ENCODE measurements around the gene KDM2B.

Gene KDM2B

GRCh38 chr12:121404734-121405133, 176.1 kb downstream of the KDM2B start:
- peak overlapping the region; percentile 54 for H3K27ac ChIP-seq
- TF ChIP-seq ZFX (IDR thresholded peaks at IDR 0.05; ENCODE audit: borderline replicate concordance), result no peak
- TF ChIP-seq CTCF (IDR thresholded peaks at IDR 0.05), result no peak

GRCh38 chr12:121403721-121404120, 177.1 kb downstream of the KDM2B start:
- no peak for TF ChIP-seq ZFX (IDR thresholded peaks at IDR 0.05; ENCODE audit: borderline replicate concordance)
- no peak for TF ChIP-seq CTCF (IDR thresholded peaks at IDR 0.05)
- H3K27ac ChIP-seq, result peak overlapping the region; percentile 54

- H3K27ac ChIP-seq, result peak overlapping the region; percentile 90
- TF ChIP-seq ZFX (IDR thresholded peaks at IDR 0.05; ENCODE audit: borderline replicate concordance) (no peak), CTCF (IDR thresholded peaks at IDR 0.05) (no peak; the same call in 1 of the 2 replicates)
Observed at GRCh38 chr12:121400332-121401139, 180.3 kb downstream of the KDM2B start.

- TF ChIP-seq ZFX (IDR thresholded peaks at IDR 0.05; ENCODE audit: borderline replicate concordance), result no peak
- no peak for TF ChIP-seq CTCF (IDR thresholded peaks at IDR 0.05)
- peak within 1 kb of the TSS; percentile 90 for H3K27ac ChIP-seq
Observed at GRCh38 chr12:121399391-121400331, 181.2 kb downstream of the KDM2B start, which contains the start of gene RNF34. Gene RNF34, plus strand, starts transcription at chr12:121400118. Its CDS starts 95 bp downstream, at chr12:121400213.

GRCh38 chr12:121398355-121398754, 182.5 kb downstream of the KDM2B start:
- TF ChIP-seq ZFX (IDR thresholded peaks at IDR 0.05; ENCODE audit: borderline replicate concordance) (no peak), CTCF (IDR thresholded peaks at IDR 0.05) (no peak)
- H3K27ac ChIP-seq, result no peak overlapping the region; the same call in 1 of the 2 replicates

GRCh38 chr12:121397521-121397920, 183.3 kb downstream of the KDM2B start:
- no peak overlapping the region for H3K27ac ChIP-seq
- TF ChIP-seq CTCF (IDR thresholded peaks at IDR 0.05), result no peak
- TF ChIP-seq ZFX (IDR thresholded peaks at IDR 0.05; ENCODE audit: borderline replicate concordance), result no peak

Measured in 22Rv1 (cell line).